HG03342 (cell line): ENCODE data around the gene WDR83.
"Not testable (repeated sequence)": the region's sequence is repeated elsewhere in the genome, so short reads cannot be mapped to it uniquely, and the experiment has no call there.

Source experiments
- ATAC-seq: cut with Tn5 transposase; IDR thresholded peaks from one replicate; pipeline ENCODE4 v1.9.1; 2021; ENCODE audit warnings: mild to moderate bottlenecking, moderate library complexity; ENCODE audit not compliant: unreplicated experiment

The WDR83 gene

DNA sequence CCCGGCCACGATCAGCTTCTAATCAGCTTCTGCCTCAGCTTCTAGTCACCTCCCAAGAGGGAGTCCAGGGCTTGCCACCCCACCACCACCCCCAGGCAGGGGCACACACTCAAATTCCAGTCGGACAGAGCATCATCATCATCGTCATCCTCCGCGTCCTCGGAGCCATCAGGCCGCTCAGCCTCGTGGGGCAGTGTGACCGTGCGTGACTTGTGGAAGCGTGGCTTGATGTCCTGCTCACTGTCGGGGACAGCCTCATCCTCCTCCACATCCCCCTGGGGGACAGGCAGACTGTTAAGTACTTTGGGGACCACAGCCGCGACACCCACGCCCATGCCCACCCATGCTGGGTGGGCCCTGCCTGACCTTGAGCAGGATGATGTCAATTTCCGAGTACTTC is 44.6 kb downstream of the WDR83 start:
- no peak for ATAC-seq

DNA sequence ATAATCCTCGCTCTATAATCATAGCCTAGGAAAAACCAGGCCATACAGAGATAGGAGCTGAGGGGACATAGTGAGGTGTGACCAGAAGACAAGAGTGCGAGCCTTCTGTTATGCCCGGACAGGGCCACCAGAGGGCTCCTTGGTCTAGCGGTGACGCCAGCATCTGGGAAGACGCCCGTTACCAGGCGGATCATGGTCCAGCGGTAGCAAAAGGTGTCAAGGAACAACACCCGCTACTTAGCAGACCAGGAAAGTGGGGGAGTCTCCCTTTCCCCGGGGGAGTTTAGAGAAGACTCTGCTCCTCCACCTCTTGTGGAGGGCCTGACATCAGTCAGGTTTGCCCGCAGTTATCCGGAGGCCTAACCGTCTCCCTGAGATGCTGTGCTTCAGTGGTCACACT is 45.5 kb downstream of the WDR83 start:
- not testable (repeated sequence) for ATAC-seq

DNA sequence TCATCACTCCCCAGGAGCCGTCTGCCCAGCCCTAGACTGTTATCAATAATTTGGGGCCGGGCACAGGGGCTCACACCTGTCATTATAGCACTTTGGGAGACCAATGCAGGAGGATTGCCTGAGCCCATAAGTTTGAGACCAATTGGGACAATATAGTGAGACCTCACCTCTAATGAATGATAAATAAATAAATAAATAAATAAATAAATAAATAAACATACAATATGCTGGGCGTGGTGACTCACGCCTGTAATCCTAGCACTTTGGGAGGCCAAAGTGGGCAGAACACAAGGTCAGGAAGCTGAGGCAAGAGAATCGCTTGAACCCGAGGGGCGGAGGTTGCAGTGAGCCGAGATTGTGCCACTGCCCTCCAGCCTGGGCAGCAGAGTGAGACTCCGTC is 46.7 kb downstream of the WDR83 start:
- ATAC-seq: not testable (repeated sequence)

DNA sequence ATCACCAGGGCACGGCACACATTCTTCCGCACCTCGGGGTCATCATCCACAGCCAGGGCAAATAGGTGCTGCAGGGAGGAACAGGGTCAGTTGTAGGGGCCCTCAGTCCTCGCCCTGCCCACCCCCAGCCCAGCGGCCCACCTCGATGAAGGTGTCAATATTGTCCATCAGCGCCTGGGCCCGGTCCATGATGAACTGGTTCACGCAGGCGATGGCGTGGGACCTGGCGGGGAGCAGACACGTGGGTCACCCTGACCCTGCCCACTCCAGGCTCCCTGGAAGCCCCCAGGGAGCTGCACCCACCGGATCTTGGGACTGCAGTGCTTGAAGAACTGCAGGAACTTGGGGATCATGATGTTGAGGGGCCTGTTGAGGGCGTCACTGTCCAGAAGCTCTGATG is 48.5 kb downstream of the WDR83 start:
- ATAC-seq: no peak

DNA sequence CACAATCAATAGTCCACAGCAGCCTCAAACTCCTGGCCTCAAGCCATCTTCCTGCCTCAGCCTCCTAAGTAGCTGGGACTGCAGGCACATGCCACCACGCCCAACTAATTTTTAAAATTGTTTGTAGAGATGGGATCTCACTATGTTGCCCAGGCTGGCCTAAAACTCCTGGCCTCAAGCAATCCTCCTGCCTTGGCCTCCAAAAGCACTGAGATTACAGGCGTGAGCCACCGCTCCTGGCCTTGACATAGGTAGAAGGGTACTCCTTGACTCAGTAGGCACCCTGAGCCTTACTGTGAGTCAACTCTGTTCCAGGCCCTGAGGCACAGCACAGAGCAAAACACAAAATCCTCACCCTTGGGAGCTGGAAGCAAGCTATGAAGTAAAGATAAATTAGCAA is 49.3 kb downstream of the WDR83 start:
- no peak for ATAC-seq

DNA sequence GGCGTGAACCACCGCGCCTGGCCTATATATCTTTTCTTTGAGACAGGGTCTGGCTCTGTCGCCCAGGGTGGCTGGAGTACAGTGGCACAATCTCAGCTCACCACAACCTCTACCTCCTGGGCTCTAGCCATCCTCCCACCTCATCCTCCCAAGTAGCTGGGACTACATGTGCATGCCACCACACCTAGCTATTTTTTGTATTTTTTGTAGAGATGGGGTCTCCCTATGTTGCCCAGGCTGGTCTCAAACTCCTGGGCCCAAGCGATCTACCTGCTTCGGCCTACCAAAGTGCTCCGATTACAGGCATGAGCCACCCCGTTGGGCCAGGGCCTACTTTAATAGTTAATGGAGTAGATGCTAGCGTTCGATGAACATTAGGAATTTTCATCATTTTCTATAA is 53.7 kb downstream of the WDR83 start:
- ATAC-seq: no peak

DNA sequence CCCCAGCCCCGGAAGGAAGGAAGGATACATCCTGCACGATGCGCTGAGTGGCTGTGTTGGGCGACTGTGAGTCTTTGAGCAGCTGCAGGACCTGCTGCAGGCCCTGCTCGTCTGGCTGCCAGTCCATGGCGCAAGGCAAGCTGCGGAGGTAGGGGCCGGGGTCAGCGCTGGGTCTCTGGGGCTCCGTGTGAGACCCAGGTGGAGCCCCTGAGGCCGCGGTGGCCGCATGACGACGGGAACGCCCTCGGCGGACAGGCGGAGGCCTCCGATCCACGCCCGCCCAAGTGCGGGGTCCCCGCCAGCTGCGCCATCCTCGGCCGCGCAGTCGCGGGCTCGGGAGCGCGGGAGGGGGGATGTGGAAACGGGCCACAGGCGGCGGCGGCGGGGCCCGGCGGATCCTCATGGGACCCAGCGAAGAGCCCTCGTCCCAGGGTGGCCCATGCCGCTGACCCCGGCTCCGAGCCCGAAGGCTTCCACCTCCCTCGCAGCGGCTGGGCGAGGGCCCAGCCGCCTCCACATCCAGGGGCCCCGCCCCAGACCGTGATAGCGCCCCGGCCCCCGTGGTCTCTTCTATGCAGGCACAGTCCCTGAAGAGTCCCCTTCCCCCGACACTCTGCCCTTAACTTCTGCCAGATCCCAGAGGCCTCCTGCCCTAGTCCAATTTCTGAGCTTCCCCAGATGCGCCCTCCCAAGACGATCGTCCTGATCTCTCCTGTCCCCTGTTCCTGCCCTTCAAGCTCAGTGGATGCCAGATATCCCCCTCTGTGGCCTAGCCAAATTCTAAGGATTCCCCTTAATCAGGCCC is 54.4 kb downstream of the WDR83 start:
- ATAC-seq: no peak

DNA sequence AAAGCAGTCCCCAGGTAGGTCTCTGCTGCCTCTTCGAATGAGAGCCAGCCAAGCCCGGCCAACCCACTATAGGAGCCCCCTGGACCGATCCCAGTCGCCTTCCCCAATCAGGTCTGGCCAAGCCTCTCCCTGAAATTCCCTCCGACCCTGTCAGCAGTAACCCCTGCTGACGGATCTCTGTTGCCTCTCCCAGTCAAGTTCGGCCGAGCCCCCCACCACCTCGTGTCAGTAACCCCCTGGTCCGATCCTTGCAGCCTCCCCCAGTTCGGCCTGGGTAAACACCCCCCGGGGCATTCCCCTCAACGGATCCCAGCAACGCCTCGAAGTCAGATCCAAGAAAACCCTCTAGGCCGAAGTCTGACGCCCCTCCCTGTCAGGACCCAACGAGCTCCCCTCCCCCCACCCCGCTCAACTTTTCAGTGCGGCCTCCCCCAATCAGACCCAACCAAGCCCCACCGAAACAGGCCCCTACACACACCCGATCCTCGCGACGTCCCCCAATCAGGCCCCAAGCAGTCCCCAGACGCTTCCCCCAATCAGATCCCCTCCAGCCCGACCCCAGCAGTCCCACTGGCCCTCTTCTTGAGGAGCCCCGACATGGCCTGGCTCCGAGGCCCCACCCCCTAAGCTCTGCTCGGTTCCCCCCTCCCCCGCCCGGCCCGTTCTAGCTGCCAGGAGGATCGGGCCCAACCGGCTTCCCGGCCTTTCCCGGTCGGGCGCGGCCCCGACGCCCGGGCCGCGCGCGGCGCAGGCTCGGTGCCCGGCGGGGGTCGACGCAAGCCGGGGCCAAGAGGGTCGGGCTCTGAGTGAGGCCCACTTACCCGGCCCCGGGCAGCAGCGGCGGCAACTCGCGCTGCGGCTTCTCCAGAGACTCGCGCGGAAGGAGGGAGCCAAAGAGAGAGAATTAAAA is 55.3 kb downstream of the WDR83 start:
- peak; percentile 23 for ATAC-seq

DNA sequence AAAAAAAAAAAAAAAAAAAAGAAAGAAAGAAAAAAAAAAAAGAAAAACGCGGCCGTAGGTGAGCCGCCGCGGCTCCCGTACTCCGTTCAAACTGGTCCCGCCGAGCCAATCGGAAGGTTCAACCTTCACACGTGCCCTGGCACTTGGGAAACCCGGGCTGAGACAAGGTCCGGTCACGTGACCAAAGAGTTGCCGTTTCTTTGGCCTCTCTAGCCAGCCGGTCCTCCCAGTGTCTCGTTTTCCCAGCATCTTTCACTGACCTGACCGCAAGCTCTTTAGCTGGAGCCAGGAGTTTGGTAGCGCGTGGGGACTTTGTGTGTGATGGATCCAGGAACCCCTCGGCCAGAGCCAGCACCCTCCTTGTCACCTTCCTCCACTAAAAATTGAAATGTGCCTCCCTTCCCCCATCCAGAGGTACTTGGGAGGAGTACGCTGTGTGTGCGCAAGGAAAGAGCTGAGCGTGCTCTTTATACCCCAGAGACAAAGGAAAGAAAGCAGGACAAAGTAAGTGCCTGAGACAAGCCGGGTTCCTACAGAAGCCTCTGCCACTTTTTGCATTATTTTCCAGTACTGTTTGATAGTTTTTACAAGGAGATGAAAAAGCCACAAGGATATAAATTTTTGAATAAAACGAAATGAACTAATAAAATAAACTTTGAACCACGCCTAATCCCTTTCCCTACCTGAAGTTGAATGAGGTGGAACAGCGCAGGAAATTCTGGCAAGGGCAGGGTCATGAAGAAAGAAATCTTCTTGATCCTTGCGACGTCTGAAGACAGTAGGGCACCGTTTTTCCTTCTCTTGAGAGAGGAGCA is 56.2 kb downstream of the WDR83 start:
- ATAC-seq: peak; percentile 74

DNA sequence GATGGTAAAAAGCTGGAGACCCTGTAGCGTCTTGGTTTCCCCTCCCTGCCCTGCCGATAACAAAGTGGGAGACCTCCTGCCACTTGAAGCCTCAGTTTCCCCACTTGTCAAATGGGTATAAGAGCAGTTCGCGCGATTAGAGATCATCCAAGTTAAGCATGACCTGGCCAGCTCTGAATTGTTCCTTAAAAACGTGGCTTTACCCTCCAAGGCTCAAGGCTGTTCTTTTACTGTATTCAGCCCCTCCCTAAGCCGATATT is 56.7 kb downstream of the WDR83 start:
- no peak for ATAC-seq

DNA sequence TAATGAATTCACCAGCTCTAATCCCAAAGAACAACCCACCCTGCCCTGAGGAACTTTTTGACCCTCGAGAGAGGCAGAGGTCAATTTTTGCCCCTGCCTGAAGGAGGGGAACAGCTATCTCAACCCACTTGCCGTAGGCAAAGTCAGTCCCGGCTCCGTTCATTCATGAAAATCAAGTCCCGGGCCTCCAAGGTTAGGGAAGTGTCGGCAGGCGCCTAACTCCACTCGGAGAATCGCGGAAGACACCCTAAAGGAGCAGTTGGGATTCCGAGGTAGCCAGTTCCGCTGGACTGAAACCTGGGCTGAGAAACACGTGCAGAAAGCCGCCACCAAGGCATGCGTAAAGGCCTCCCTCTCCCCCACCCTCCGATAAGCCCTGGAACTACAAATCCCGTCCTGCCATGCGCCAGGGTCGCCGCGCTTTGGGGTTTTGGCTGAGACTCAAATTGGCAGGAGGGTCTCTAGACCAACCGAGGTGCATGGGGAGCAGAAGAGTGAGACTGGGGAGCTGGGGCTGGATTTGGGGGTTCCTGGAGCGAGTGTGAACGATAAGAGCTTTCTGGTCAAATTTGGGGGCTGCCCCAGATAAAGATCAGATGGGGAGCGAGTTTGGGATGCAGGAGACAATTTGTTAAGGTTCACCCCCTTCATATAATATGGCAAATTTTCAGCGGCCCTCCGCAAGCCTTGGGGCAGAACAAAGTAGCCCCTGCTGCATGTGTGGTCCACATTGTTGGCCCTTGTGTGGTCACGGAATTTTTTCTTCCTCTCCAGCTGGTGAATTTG is 57.2 kb downstream of the WDR83 start, which contains the start of gene TNPO2:
TNPO2 (minus strand) TSS at position 292 of the 786 bp plus-strand sequence. CDS start 2,955 bp downstream, outside the sequence.
- no peak for ATAC-seq
